HEK293 (cell line): ENCODE results near the gene KEAP1.

ENCODE experiments used
- ATF2 ChIP-seq: fragments of 450-650 bp; formaldehyde crosslinking; IDR thresholded peaks from 2 replicates; pipeline ENCODE4 v1.5.1; 2016; ENCODE audit warnings: missing biosample characterization, missing genetic modification characterization, low read depth
- HOXA7 ChIP-seq: sonication (generic); formaldehyde crosslinking; IDR thresholded peaks from 2 replicates; pipeline ENCODE4 v1.8.1; 2022; ENCODE audit warnings: missing genetic modification reagents, borderline replicate concordance
- PRDM1 ChIP-seq: fragments of 450-650 bp; formaldehyde crosslinking; IDR thresholded peaks from 2 replicates; pipeline ENCODE4; 2016; ENCODE audit warnings: missing biosample characterization, missing genetic modification characterization
- SCRT1 ChIP-seq: fragments of 450-650 bp; formaldehyde crosslinking; IDR thresholded peaks from 2 replicates; pipeline ENCODE4 v1.5.1; 2016; ENCODE audit warnings: missing biosample characterization, missing genetic modification characterization, borderline replicate concordance
- SP2 ChIP-seq: fragments of 450-650 bp; formaldehyde crosslinking; IDR thresholded peaks from 2 replicates; pipeline ENCODE4 v1.5.1; 2016; ENCODE audit warnings: missing biosample characterization, missing genetic modification characterization
- YY2 ChIP-seq: fragments of 450-650 bp; formaldehyde crosslinking; IDR thresholded peaks from 2 replicates; pipeline ENCODE4 v1.5.1; 2016; ENCODE audit warnings: missing biosample characterization, missing genetic modification characterization
- ZBTB48 ChIP-seq: fragments of 450-650 bp; formaldehyde crosslinking; IDR thresholded peaks from 2 replicates; pipeline ENCODE4 v1.5.1; 2016; ENCODE audit warnings: missing biosample characterization, missing genetic modification characterization
- ZBTB6 ChIP-seq: fragments of 450-650 bp; formaldehyde crosslinking; IDR thresholded peaks from 2 replicates; pipeline ENCODE4 v1.5.1; 2017; ENCODE audit warnings: missing biosample characterization, missing genetic modification characterization
- ZIC2 ChIP-seq: fragments of 450-650 bp; formaldehyde crosslinking; IDR thresholded peaks from 2 replicates; pipeline ENCODE4 v1.5.1; 2016; ENCODE audit warnings: missing biosample characterization, missing genetic modification characterization
- ZNF112 ChIP-seq: fragments of 450-650 bp; formaldehyde crosslinking; IDR thresholded peaks from 2 replicates; pipeline ENCODE4 v1.5.0; 2017; ENCODE audit warnings: missing biosample characterization, missing genetic modification characterization
- ZNF114 ChIP-seq: fragments of 450-650 bp; formaldehyde crosslinking; IDR thresholded peaks from 2 replicates; pipeline ENCODE4 v1.5.0; 2017; ENCODE audit warnings: missing biosample characterization, missing genetic modification characterization
- ZNF140 ChIP-seq: fragments of 450-650 bp; formaldehyde crosslinking; IDR thresholded peaks from 2 replicates; pipeline ENCODE4 v1.5.1; 2016; ENCODE audit warnings: missing biosample characterization, missing genetic modification characterization
- ZNF184 ChIP-seq: fragments of 450-650 bp; IDR thresholded peaks from 2 replicates; pipeline ENCODE4 v1.5.1; 2018; ENCODE audit warnings: missing biosample characterization, mild to moderate bottlenecking, missing genetic modification characterization
- ZNF2 ChIP-seq: fragments of 450-650 bp; formaldehyde crosslinking; IDR thresholded peaks from 2 replicates; pipeline ENCODE4 v1.5.1; 2016; ENCODE audit warnings: missing biosample characterization, missing genetic modification characterization
- ZNF24 ChIP-seq: fragments of 450-650 bp; formaldehyde crosslinking; IDR thresholded peaks from 2 replicates; pipeline ENCODE4 v1.5.1; 2016; ENCODE audit warnings: missing biosample characterization, missing genetic modification characterization
- ZNF266 ChIP-seq: fragments of 450-650 bp; formaldehyde crosslinking; IDR thresholded peaks from 2 replicates; pipeline ENCODE4 v1.5.1; 2016; ENCODE audit warnings: missing biosample characterization, missing genetic modification characterization, low read depth
- ZNF335 ChIP-seq: fragments of 450-650 bp; formaldehyde crosslinking; conservative IDR thresholded peaks from 2 replicates; pipeline ENCODE4 v1.5.1; 2016; ENCODE audit warnings: missing biosample characterization, missing genetic modification characterization
- ZNF544 ChIP-seq: fragments of 450-650 bp; formaldehyde crosslinking; IDR thresholded peaks from 2 replicates; pipeline ENCODE4 v1.5.0; 2017; ENCODE audit warnings: missing biosample characterization, missing genetic modification characterization
- ZNF555 ChIP-seq: fragments of 450-650 bp; formaldehyde crosslinking; conservative IDR thresholded peaks from 2 replicates; pipeline ENCODE4 v1.5.1; 2017; ENCODE audit warnings: missing biosample characterization, mild to moderate bottlenecking, missing genetic modification characterization, inconsistent platforms
- ZNF626 ChIP-seq: fragments of 450-650 bp; sonication (Bioruptor Pico); formaldehyde crosslinking; IDR thresholded peaks from 2 replicates; pipeline ENCODE4 v1.5.1; 2018; ENCODE audit warnings: missing biosample characterization, missing genetic modification characterization, inconsistent platforms
- ZNF658 ChIP-seq: fragments of 450-650 bp; formaldehyde crosslinking; IDR thresholded peaks from 2 replicates; pipeline ENCODE4; 2016; ENCODE audit warnings: missing biosample characterization, missing genetic modification characterization
- ZNF670 ChIP-seq: fragments of 450-650 bp; formaldehyde crosslinking; IDR thresholded peaks from 2 replicates; pipeline ENCODE4 v1.5.1; 2016; ENCODE audit warnings: missing biosample characterization, missing genetic modification characterization, low read depth
- ZNF785 ChIP-seq: fragments of 450-650 bp; formaldehyde crosslinking; IDR thresholded peaks from 2 replicates; pipeline ENCODE4 v1.5.1; 2016; ENCODE audit warnings: missing biosample characterization, missing genetic modification characterization
- ZSCAN23 ChIP-seq: fragments of 450-650 bp; formaldehyde crosslinking; IDR thresholded peaks from 2 replicates; pipeline ENCODE4 v1.5.1; 2016; ENCODE audit warnings: missing biosample characterization, missing genetic modification characterization
- TF ChIP-seq, protein P1 (sequence below): fragments of 450-650 bp; formaldehyde crosslinking; IDR thresholded peaks from 2 replicates; pipeline ENCODE4 v1.5.1; 2017; ENCODE audit warnings: missing biosample characterization, missing genetic modification characterization
- TF ChIP-seq, protein P2 (sequence below): fragments of 450-650 bp; formaldehyde crosslinking; IDR thresholded peaks from 2 replicates; pipeline ENCODE4 v1.5.1; 2017; ENCODE audit warnings: missing biosample characterization, missing genetic modification characterization
- TF ChIP-seq, protein P3 (sequence below): fragments of 450-650 bp; formaldehyde crosslinking; IDR thresholded peaks from 2 replicates; pipeline ENCODE4 v1.5.1; 2016; ENCODE audit warnings: missing biosample characterization, missing genetic modification characterization
- TF ChIP-seq, protein P4 (sequence below): fragments of 450-650 bp; formaldehyde crosslinking; IDR thresholded peaks from 2 replicates; pipeline ENCODE4 v1.5.1; 2016; ENCODE audit warnings: missing biosample characterization, missing genetic modification characterization

The KEAP1 gene

DNA sequence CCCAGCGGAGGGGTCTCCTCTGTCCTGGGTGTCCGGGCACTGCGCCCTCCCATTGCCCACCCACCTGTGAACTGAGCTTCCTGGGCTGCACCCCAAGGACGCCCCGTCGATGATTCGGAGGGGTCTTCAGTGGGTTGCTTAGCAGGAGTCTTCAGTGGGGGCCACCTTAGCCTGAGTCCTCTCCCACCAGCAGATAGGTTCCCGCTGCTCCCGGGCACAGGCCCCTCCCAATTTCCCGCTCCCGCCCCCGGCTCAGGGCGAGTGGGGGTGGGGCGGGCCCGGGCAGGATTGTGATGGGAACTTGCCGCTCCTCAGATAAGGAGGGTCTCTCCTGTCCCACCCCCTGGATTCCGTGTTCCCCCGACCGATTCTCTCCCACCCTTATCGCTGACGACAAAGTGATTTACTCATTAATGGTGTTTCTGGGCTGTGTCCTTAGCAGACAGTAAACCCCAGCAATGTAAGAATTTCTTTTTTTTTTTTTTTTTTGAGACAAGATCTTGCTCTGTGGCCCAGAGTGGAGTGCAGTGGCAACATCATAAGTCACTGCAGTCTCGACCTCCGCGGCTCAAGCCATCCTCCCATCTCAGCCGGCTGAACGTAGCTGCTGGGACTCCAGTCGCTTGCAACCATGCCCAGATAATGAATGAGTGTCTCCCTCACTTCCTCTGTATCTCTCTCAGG lies 14.7 kb upstream of the KEAP1 start (continued):
- TF ChIP-seq ATF2 (no peak), ZNF544 (no peak), ZNF555 (no peak), ZNF335 (tag by site-specific recombination) (peak; percentile 96), ZNF184 (tag by site-specific recombination) (no peak), HOXA7 (CRISPR knock-in tag) (no peak), ZNF670 (tag by site-specific recombination) (no peak), SP2 (peak; percentile 85), ZNF112 (tag by site-specific recombination) (no peak), ZNF140 (tag by site-specific recombination) (no peak), YY2 (tag by site-specific recombination) (no peak), ZNF2 (0 out of 2 replicates have a peak, but pooled peaks have one; percentile 49), ZNF785 (no peak), ZNF658 (tag by site-specific recombination) (no peak), ZSCAN23 (tag by site-specific recombination) (peak; percentile 17; the same call in 1 of the 2 replicates), ZBTB48 (tag by site-specific recombination) (no peak), ZBTB6 (tag by site-specific recombination) (no peak; the same call in 1 of the 2 replicates), ZNF114 (tag by site-specific recombination) (no peak), PRDM1 (tag by site-specific recombination) (no peak), ZIC2 (tag by site-specific recombination) (peak; percentile 81), ZNF24 (tag by site-specific recombination) (0 out of 2 replicates have a peak, but pooled peaks have one; percentile 62), ZNF626 (tag by site-specific recombination) (no peak), SCRT1 (tag by site-specific recombination) (no peak), ZNF266 (tag by site-specific recombination) (no peak)
- TF ChIP-seq, protein P1, sequence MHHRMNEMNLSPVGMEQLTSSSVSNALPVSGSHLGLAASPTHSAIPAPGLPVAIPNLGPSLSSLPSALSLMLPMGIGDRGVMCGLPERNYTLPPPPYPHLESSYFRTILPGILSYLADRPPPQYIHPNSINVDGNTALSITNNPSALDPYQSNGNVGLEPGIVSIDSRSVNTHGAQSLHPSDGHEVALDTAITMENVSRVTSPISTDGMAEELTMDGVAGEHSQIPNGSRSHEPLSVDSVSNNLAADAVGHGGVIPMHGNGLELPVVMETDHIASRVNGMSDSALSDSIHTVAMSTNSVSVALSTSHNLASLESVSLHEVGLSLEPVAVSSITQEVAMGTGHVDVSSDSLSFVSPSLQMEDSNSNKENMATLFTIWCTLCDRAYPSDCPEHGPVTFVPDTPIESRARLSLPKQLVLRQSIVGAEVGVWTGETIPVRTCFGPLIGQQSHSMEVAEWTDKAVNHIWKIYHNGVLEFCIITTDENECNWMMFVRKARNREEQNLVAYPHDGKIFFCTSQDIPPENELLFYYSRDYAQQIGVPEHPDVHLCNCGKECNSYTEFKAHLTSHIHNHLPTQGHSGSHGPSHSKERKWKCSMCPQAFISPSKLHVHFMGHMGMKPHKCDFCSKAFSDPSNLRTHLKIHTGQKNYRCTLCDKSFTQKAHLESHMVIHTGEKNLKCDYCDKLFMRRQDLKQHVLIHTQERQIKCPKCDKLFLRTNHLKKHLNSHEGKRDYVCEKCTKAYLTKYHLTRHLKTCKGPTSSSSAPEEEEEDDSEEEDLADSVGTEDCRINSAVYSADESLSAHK: no peak
- TF ChIP-seq, protein P2, sequence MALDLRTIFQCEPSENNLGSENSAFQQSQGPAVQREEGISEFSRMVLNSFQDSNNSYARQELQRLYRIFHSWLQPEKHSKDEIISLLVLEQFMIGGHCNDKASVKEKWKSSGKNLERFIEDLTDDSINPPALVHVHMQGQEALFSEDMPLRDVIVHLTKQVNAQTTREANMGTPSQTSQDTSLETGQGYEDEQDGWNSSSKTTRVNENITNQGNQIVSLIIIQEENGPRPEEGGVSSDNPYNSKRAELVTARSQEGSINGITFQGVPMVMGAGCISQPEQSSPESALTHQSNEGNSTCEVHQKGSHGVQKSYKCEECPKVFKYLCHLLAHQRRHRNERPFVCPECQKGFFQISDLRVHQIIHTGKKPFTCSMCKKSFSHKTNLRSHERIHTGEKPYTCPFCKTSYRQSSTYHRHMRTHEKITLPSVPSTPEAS: no peak
- TF ChIP-seq, protein P3, sequence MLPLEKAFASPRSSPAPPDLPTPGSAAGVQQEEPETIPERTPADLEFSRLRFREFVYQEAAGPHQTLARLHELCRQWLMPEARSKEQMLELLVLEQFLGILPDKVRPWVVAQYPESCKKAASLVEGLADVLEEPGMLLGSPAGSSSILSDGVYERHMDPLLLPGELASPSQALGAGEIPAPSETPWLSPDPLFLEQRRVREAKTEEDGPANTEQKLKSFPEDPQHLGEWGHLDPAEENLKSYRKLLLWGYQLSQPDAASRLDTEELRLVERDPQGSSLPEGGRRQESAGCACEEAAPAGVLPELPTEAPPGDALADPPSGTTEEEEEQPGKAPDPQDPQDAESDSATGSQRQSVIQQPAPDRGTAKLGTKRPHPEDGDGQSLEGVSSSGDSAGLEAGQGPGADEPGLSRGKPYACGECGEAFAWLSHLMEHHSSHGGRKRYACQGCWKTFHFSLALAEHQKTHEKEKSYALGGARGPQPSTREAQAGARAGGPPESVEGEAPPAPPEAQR (tag by site-specific recombination): no peak
- TF ChIP-seq, protein P4, sequence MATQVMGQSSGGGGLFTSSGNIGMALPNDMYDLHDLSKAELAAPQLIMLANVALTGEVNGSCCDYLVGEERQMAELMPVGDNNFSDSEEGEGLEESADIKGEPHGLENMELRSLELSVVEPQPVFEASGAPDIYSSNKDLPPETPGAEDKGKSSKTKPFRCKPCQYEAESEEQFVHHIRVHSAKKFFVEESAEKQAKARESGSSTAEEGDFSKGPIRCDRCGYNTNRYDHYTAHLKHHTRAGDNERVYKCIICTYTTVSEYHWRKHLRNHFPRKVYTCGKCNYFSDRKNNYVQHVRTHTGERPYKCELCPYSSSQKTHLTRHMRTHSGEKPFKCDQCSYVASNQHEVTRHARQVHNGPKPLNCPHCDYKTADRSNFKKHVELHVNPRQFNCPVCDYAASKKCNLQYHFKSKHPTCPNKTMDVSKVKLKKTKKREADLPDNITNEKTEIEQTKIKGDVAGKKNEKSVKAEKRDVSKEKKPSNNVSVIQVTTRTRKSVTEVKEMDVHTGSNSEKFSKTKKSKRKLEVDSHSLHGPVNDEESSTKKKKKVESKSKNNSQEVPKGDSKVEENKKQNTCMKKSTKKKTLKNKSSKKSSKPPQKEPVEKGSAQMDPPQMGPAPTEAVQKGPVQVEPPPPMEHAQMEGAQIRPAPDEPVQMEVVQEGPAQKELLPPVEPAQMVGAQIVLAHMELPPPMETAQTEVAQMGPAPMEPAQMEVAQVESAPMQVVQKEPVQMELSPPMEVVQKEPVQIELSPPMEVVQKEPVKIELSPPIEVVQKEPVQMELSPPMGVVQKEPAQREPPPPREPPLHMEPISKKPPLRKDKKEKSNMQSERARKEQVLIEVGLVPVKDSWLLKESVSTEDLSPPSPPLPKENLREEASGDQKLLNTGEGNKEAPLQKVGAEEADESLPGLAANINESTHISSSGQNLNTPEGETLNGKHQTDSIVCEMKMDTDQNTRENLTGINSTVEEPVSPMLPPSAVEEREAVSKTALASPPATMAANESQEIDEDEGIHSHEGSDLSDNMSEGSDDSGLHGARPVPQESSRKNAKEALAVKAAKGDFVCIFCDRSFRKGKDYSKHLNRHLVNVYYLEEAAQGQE (tag by site-specific recombination): no peak
